DMS53 treated with DMSO at 0.1 percent for 48 hours (cell line): ENCODE measurements around the gene ADIPOR2.

ENCODE experiments used
- DNase-seq: peaks from one replicate; lab custom pipeline; 2025; ENCODE audit not compliant: unreplicated experiment; lab: John Stamatoyannopoulos, UW

The ADIPOR2 gene

DNA sequence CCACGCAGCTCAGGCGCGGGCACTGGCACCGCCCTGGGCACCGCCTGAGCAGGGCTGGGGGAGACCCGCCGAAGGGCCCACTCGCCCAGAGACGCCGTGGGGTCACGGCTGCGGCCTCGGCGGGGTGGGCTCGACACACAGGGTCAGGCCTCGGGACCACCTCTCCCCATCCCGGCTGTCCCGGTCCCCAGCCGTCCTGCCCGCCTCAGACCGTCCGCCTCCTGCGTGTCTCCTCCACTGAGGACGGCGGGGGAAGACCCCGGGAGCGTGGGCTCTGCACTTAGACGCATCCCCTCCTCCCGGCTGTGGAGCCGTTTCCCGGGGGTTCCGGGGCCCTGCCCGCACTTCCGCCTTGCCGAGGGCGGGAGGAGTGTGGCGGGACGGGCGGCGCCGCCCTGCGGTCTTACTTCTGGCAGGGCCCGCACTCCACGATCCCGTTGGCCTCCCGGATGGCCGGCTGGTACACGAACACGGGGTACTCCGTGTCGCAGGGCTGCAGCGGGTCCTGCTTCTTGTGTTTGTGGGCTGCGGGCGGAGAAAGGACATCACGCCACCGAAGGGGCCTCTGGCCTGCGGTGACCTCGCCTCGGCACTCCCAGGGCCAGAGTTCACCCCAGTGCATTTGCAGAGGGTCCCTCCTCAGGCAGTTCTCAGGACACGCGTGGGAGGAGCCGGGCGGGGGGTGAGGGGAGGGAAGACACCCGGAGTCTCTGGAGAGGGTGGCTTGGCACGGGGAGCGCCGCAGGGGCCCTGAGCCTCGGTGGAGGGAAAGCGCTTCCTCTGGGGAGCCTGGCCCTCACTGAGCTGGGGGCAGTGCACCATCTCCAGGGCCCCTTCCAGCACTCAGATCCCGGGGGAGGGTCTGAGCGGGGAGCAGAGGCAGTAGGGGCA lies 106.4 kb downstream of the ADIPOR2 start:
- DNase-seq: peak; percentile 21

DNA sequence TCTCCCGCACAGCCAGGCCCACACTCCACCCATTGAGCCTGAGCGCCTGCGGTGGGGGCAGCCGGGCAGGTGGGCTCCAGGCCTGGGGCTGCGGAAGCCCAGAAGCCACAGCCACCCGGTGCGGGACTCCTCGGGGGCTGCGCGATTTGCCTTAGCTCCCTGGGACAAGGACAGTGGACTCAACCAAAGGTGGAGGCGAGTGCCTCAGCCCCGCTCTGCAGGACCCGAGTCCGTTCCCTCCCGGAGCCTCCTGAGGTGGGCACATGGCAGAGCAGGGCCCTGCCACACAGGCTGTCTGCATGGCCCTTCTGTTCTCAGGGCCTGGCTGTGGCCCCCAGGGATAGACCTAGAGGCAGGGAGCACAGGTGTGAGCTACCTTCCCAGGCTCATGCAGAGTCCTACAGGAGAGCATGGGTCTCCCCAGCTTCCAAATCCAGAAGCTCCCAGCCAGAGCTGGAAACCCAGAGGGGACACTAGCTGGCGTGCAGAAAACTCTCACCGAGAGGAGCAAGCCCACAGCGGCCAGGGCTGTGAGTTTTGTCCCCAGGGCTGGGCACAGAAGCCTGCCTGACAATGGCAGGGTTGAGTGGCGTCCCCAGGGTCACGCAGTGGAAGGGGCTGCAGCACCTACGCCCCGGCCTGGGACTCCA lies 107.2 kb downstream of the ADIPOR2 start:
- no peak for DNase-seq

DNA sequence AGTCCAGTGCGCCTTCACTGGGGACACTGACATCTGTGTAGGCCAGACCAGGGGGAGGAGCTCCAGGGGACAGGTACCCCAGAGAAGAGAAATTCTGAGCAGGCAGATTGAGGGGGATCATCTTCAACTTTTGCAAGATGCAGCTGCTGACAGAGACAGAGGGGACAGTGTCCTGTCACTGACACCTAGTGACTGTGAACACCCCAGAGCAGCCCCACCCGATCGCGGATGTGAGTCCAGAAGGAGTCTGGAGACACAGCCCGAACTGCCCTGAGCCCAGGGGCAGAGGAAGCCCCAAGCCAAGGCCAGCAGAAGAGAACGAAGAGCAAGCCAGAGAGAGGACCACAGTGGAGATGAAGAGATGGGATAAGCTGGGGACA lies 107.8 kb downstream of the ADIPOR2 start:
- DNase-seq: no peak

- no peak for DNase-seq
Observed at GRCh38 chr12:1799051-1799881, 108.4 kb downstream of the ADIPOR2 start.

- DNase-seq: no peak
Observed at GRCh38 chr12:1799882-1800400, 109.1 kb downstream of the ADIPOR2 start.

GRCh38 chr12:1800401-1801302 lies 109.8 kb downstream of the ADIPOR2 start:
- DNase-seq: no peak

- DNase-seq: no peak
Observed at GRCh38 chr12:1801303-1801975, 110.6 kb downstream of the ADIPOR2 start.

DNA sequence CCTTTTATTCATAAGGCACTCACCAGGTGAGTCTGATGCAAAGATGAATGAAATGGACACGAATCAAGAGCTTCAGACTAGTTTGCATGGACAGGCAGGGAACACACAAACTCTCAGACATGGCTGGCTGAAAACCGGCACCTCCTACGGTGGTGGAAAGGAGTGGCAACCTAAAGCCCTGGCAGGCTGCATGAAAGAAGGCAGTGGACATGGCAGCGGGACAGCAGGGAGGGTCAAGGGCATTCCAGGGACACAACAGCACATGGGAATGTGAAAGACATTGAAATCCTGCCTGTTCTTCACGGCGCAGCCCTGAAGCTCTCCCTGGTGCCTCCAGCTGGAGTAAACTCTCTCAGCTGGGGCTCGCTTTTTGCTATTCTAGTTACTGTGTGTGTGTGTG lies 112.9 kb downstream of the ADIPOR2 start:
- no peak for DNase-seq

DNA sequence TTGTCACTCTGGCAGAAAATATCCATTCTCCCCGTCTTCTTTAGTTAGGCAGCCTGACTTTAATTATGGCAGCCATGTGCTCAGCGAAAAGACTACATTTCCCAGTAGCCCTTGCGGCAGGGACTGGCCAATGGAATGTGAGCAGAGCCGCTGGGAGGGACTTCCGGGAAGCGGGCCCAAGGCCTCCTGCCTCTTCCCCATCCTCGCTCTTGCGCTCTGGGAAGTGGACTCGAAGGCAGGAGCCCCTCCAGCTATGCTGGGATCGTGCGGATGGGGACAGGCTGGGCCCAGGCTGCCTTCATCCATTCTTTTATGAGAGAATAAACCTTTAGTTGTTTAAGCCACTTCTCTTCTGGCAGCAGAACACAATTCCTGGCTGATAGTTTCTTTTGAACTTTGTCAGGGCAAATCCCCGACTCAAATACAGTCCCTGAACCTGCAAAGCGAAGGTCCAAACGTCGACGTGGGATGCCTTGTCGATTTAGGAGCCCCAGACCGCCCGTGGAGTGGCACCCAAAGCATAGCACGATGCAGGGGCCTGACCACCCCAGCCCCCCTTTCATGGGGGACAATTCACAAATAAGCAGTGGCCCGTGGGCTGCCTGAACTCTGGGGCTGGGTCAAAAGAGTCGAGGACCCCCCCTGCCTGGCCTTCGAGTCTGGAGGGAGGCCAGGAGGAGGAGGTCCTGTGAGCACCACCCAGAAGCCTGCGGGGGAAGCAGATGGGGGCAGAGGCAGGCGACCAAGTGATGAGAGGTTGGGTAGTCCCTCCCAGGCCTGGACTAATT lies 113.9 kb downstream of the ADIPOR2 start:
- peak; percentile 96 for DNase-seq

DNA sequence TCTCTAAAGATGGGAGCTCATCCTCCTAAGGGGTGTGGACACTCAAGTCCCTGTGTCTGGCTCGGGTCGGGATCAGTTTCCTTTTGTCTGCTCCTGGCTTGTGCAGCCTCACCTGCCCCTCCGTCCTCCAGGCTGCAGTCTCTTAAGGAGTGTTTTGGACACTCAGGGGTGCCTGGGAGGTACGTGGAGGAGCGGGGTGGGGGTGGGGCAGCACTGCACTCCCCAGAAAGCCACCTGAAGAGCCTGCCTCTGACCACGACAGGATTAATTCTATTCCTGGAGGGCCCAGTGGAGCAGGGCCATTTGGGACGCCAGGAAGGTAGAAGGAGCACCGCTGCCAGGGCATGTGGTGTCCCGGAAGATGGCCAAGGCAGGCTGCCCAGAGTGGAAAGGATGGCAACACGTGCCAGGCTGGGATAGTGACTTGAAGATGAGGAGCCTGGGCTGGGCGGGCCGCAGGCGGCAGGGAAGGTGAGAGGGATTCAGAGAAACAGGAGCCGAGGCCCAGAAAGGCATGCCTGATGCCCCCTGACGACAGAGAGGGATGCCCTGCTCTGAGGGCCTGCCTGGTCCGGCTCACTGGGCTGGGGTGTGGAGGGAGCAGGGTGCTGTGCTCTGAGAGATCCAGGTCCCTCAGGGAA lies 114.7 kb downstream of the ADIPOR2 start:
- DNase-seq: no peak

GRCh38 chr12:1806301-1807086 lies 115.6 kb downstream of the ADIPOR2 start:
- DNase-seq: no peak

DNA sequence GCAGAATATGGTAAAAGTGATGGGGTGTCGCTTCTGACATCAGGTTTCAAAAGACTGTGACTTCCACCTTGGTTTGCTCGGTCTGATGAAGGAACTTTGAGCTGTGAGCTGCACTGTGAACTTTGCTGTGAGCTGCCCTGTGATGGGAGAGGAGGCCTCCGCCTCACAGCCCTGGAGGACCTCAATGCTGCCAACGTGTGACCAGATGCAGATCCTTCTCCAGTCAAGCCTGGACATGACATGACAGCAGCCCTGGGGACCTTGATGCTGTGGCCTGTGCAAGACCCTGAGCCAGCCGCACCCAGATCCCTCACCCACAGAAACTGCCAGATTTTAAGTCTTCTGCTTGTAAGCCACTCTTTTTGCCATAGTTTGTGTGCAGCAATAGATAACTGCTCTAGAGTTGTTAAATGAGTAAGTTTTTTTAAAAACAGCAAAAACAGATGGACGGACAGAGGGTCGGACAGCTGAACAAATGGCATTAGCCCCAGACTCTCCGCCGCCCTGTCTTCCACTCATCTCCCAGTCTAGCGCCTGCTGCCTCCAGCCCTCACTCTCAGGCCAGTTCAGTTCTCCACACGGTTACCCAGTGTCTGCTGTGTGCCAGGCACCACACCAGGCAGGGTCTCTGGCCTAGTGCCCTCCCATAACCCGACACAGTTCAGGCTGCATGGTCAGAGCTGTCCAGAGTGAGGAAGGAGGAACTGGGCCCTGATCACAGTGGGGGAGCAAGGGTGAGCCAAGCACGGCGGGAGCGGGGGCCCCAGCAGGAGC lies 116.4 kb downstream of the ADIPOR2 start:
- DNase-seq: no peak

DNA sequence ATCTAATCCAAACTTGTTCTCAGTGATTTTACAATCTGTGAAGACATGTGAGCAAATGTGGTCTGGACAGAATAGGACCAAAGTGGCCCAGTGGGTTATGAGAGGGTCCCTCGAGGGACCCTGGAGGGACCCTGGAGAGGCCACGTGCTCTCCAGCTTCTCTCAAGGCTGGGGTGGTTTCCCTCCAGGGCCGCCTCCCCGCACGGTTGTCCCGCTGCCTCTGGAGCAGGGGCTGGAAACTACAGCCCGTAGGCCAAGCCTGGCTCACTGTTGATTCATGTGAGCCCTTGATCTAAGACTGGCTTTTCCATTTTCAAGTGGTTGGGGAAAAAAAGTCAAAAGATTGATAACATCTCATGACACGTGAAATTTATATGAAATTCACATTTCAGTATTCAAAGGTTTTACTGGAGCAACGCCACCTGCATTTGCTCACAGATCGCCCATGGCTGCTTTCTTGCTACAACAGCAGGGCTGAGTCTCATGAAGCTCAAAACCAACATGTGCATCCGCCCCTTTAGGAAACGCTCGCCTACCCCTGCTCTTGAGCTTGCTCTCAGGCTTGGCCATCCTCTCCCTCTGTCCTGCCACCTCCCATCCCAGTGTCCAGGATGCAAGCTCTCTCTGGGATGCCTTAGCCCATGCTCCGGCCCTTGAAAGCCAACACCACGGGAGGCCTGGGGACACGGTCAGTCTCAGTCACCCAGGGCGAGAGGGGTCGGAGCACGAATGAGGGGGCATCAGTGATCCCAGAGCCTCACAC lies 117.3 kb downstream of the ADIPOR2 start:
- DNase-seq: no peak

- no peak for DNase-seq
Observed at GRCh38 chr12:1808798-1809480, 118.1 kb downstream of the ADIPOR2 start.

DNA sequence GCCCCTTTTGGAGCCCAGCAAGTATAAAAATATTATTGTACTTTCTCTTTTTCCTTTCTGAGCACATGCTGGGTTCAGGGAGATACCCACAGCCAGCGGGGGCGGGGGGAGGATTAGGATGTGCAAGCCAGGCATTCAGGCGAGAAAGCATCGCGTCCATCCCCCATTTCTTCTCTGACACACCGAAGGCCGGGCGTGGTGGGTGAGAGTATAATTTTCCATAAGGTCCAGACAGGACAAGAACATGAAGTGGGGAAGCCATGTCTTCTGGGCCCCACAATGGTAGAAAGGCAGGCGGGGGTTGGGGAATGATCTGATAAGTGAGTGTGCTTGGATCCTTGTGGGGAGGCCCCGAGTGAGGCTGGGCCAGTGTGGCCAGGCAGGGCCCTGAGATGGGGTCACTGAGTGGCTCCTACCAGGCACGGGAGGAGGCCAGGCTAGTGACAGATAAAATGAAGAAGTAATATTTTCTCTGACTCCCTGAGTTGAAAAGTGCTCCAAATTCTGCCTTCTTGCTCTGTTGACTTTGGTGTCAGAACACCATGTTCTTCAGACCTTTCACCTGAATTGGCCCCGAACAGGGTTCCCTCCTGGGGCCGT lies 118.8 kb downstream of the ADIPOR2 start:
- DNase-seq: no peak
